Esophagus squamous epithelium (tissue), 4 donors: ENCODE measurements around the gene REM1.

Experiments used
- POLR2A ChIP-seq, 4 donors: fragments of 450-650 bp; IDR thresholded peaks; one replicate each; pipeline ENCODE4 v1.6.1; 2017; ENCODE audit warnings: antibody characterized with exemption in 4 of 4, mild to moderate bottlenecking in 4 of 4, moderate library complexity in 3 of 4
- TF ChIP-seq, protein P1 (sequence below), 6 experiments: fragments of 450-650 bp in 4 of 6; fragments of 200-600 bp in 2 of 6; sonication (generic) in 2 of 6; IDR thresholded peaks; one replicate each; pipeline ENCODE4 v1.5.1; 2016 to 2019; ENCODE audit warnings: antibody characterized with exemption in 6 of 6, mild to moderate bottlenecking in 4 of 6, moderate library complexity in 4 of 6

GRCh38 chr20:31485450-31486339 is 10.6 kb downstream of the REM1 start:
- TF ChIP-seq, protein P1, sequence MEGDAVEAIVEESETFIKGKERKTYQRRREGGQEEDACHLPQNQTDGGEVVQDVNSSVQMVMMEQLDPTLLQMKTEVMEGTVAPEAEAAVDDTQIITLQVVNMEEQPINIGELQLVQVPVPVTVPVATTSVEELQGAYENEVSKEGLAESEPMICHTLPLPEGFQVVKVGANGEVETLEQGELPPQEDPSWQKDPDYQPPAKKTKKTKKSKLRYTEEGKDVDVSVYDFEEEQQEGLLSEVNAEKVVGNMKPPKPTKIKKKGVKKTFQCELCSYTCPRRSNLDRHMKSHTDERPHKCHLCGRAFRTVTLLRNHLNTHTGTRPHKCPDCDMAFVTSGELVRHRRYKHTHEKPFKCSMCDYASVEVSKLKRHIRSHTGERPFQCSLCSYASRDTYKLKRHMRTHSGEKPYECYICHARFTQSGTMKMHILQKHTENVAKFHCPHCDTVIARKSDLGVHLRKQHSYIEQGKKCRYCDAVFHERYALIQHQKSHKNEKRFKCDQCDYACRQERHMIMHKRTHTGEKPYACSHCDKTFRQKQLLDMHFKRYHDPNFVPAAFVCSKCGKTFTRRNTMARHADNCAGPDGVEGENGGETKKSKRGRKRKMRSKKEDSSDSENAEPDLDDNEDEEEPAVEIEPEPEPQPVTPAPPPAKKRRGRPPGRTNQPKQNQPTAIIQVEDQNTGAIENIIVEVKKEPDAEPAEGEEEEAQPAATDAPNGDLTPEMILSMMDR (IDR thresholded peaks at IDR 0.05): no peak
- no peak for TF ChIP-seq POLR2A (IDR thresholded peaks at IDR 0.05)
